Neural cell (in vitro differentiated cells): ENCODE measurements around the gene OR6P1. TPM values are rescaled to one million over a fixed set of nuclear protein-coding genes. Genes with fewer than 3 reads are reported as not detected.

ENCODE experiments used
- H2AFZ ChIP-seq: fragments of 200-600, 300-800 bp; sonication (generic), shearing (Covaris generic); 2 replicates; pipeline ENCODE4 v1.6.0; 2014; ENCODE audit warnings: low read depth, mild to moderate bottlenecking, antibody characterized with exemption, low read length, moderate library complexity
- H3F3A ChIP-seq: fragments of 200-600 bp; shearing (Covaris generic); 2 replicates; pipeline ENCODE4 v1.6.1; 2016; ENCODE audit warnings: mild to moderate bottlenecking, moderate library complexity, mixed read lengths, antibody characterized with exemption, low read length; ENCODE audit not compliant: insufficient read depth, poor library complexity, severe bottlenecking
- H3K27ac ChIP-seq: fragments of 200-600, 300-800 bp; sonication (generic), shearing (Covaris generic); 2 replicates; pipeline ENCODE4 v1.5.1; 2014; ENCODE audit warnings: mild to moderate bottlenecking, low read length, moderate library complexity
- H3K27me3 ChIP-seq: fragments of 300-800, 200-600 bp; sonication (generic), shearing (Covaris generic); 2 replicates; pipeline ENCODE4 v1.6.0; 2014; ENCODE audit warnings: mild to moderate bottlenecking, low read depth, low read length, moderate library complexity; ENCODE audit not compliant: insufficient read depth
- H3K36me3 ChIP-seq: fragments of 300-800, 200-600 bp; sonication (generic), shearing (Covaris generic); 2 replicates; pipeline ENCODE4 v1.5.1; 2014; ENCODE audit warnings: mild to moderate bottlenecking, antibody characterized with exemption, low read length, moderate library complexity; ENCODE audit not compliant: insufficient read depth
- H3K4me2 ChIP-seq: fragments of 300-800, 200-600 bp; sonication (generic), shearing (Covaris generic); 2 replicates; pipeline ENCODE4 v1.6.0; 2014; ENCODE audit warnings: mild to moderate bottlenecking, low read length
- H3K4me3 ChIP-seq: fragments of 300-800, 200-600 bp; sonication (generic), shearing (Covaris generic); 2 replicates; pipeline ENCODE4 v1.5.1; 2014; ENCODE audit warnings: mild to moderate bottlenecking, low read length, moderate library complexity
- H3K79me2 ChIP-seq: fragments of 200-600 bp; shearing (Covaris generic); replicated peaks from 2 replicates; pipeline ENCODE4 v1.6.0; 2014; ENCODE audit warnings: mild to moderate bottlenecking, low read length, moderate library complexity; ENCODE audit not compliant: insufficient read depth
- H3K9ac ChIP-seq: fragments of 300-800, 200-600 bp; sonication (generic), shearing (Covaris generic); 2 replicates; pipeline ENCODE4 v1.6.1; 2016; ENCODE audit warnings: mild to moderate bottlenecking, low read length, mixed read lengths
- H3K9me2 ChIP-seq: fragments of 200-600 bp; shearing (Covaris generic); 2 replicates; pipeline ENCODE4 v1.6.1; 2016; ENCODE audit warnings: mild to moderate bottlenecking, low read length, mixed read lengths; ENCODE audit not compliant: insufficient read depth
- H3K9me3 ChIP-seq: fragments of 200-600, 300-800 bp; sonication (generic), shearing (Covaris generic); 2 replicates; pipeline ENCODE4 v1.6.1; 2016; ENCODE audit warnings: mild to moderate bottlenecking, mixed run types, low read length, moderate library complexity, mixed read lengths
- H4K20me1 ChIP-seq: fragments of 200-600 bp; shearing (Covaris generic); 2 replicates; pipeline ENCODE4 v1.6.1; 2016; ENCODE audit warnings: mild to moderate bottlenecking, mixed run types; ENCODE audit not compliant: insufficient read depth
- EP300 ChIP-seq: fragments of 450-650 bp; conservative IDR thresholded peaks from 2 replicates; pipeline ENCODE4 v1.6.1; 2014; ENCODE audit warnings: antibody characterized with exemption, mild to moderate bottlenecking, moderate library complexity; ENCODE audit not compliant: poor library complexity, severe bottlenecking
- EZH2 ChIP-seq: fragments of 200-600, 300-800 bp; shearing (Covaris generic), sonication (generic); IDR thresholded peaks from 2 replicates; pipeline ENCODE4 v1.6.1; 2014; ENCODE audit warnings: antibody characterized with exemption, low read length, borderline replicate concordance, mild to moderate bottlenecking; ENCODE audit not compliant: insufficient read depth, poor library complexity, severe bottlenecking
- MXI1 ChIP-seq: fragments of 450-650 bp; conservative IDR thresholded peaks from 2 replicates; pipeline ENCODE4 v1.6.1; 2014; ENCODE audit warnings: antibody characterized with exemption, mild to moderate bottlenecking; ENCODE audit not compliant: poor library complexity, severe bottlenecking
- POLR2AphosphoS5 ChIP-seq: IDR thresholded peaks from 2 replicates; pipeline ENCODE4 v1.6.1; 2012
- RAD21 ChIP-seq: fragments of 450-650 bp; conservative IDR thresholded peaks from 2 replicates; pipeline ENCODE4 v1.6.1; 2014; ENCODE audit warnings: antibody characterized with exemption, mild to moderate bottlenecking, moderate library complexity
- SMC3 ChIP-seq: fragments of 450-650 bp; conservative IDR thresholded peaks from 2 replicates; pipeline ENCODE4 v1.6.1; 2014; ENCODE audit warnings: antibody characterized with exemption, mild to moderate bottlenecking, moderate library complexity; ENCODE audit not compliant: poor library complexity
- TAF1 ChIP-seq: IDR thresholded peaks from 2 replicates; pipeline ENCODE4 v1.6.1; 2012; ENCODE audit warnings: low read depth
- polyA plus RNA-seq: library from polyadenylated mRNA; depleted of rRNA; stranded (reverse); fragments of >200 nt; gene quantifications from 2 replicates; pipeline ENCODE4 v1.2.3, GENCODE V29; 2014
- TF ChIP-seq, protein P1 (sequence below): IDR thresholded peaks from 2 replicates; pipeline ENCODE4 v1.6.1; 2012; ENCODE audit warnings: borderline replicate concordance
- TF ChIP-seq, protein P2 (sequence below): fragments of 450-650 bp; IDR thresholded peaks from 2 replicates; pipeline ENCODE4 v1.5.1; 2014; ENCODE audit warnings: antibody characterized with exemption, mild to moderate bottlenecking, moderate library complexity; ENCODE audit not compliant: poor library complexity, severe bottlenecking

The OR6P1 gene
- polyA plus RNA-seq, 1 donor from 2014 or later: not detected

DNA sequence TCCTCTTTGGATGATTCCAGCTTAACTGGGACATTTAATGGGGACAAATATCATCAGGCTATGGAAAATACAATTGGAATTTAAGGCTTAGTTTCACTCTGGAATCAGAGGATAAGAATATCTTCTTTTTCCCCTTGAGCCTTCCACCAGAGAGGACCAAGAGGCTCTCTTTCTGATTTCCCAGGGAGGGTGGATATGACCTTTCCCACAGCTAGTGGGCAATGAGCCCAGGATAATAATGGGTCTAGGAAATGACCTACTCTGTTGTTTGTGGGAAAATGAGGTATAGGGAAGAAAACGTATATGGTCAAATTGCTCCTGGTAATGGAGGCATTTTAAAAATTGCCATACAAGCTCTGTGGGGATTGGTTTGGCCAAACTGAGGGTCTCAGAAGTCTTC, 18.1 kb downstream of the OR6P1 start:
- TF ChIP-seq, protein P1, sequence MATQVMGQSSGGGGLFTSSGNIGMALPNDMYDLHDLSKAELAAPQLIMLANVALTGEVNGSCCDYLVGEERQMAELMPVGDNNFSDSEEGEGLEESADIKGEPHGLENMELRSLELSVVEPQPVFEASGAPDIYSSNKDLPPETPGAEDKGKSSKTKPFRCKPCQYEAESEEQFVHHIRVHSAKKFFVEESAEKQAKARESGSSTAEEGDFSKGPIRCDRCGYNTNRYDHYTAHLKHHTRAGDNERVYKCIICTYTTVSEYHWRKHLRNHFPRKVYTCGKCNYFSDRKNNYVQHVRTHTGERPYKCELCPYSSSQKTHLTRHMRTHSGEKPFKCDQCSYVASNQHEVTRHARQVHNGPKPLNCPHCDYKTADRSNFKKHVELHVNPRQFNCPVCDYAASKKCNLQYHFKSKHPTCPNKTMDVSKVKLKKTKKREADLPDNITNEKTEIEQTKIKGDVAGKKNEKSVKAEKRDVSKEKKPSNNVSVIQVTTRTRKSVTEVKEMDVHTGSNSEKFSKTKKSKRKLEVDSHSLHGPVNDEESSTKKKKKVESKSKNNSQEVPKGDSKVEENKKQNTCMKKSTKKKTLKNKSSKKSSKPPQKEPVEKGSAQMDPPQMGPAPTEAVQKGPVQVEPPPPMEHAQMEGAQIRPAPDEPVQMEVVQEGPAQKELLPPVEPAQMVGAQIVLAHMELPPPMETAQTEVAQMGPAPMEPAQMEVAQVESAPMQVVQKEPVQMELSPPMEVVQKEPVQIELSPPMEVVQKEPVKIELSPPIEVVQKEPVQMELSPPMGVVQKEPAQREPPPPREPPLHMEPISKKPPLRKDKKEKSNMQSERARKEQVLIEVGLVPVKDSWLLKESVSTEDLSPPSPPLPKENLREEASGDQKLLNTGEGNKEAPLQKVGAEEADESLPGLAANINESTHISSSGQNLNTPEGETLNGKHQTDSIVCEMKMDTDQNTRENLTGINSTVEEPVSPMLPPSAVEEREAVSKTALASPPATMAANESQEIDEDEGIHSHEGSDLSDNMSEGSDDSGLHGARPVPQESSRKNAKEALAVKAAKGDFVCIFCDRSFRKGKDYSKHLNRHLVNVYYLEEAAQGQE: no peak
- TF ChIP-seq SMC3 (no peak), EZH2 (no peak), TAF1 (no peak), MXI1 (no peak), POLR2AphosphoS5 (no peak), EP300 (no peak), RAD21 (no peak)
- TF ChIP-seq, protein P2, sequence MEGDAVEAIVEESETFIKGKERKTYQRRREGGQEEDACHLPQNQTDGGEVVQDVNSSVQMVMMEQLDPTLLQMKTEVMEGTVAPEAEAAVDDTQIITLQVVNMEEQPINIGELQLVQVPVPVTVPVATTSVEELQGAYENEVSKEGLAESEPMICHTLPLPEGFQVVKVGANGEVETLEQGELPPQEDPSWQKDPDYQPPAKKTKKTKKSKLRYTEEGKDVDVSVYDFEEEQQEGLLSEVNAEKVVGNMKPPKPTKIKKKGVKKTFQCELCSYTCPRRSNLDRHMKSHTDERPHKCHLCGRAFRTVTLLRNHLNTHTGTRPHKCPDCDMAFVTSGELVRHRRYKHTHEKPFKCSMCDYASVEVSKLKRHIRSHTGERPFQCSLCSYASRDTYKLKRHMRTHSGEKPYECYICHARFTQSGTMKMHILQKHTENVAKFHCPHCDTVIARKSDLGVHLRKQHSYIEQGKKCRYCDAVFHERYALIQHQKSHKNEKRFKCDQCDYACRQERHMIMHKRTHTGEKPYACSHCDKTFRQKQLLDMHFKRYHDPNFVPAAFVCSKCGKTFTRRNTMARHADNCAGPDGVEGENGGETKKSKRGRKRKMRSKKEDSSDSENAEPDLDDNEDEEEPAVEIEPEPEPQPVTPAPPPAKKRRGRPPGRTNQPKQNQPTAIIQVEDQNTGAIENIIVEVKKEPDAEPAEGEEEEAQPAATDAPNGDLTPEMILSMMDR: no peak
- Histone ChIP-seq H3F3A (no peaks in the 10 kb centered on the region), H4K20me1 (no peaks in the 10 kb centered on the region), H3K4me2 (no peak overlapping the region), H3K4me3 (no peak overlapping the region), H3K27me3 (no peaks in the 10 kb centered on the region), H3K36me3 (no peaks in the 10 kb centered on the region), H3K27ac (no peak overlapping the region), H3K9me2 (no peaks in the 10 kb centered on the region), H3K9me3 (no peaks in the 10 kb centered on the region), H2AFZ (no peak overlapping the region), H3K79me2 (no peaks in the 10 kb centered on the region), H3K9ac (no peak overlapping the region)

DNA sequence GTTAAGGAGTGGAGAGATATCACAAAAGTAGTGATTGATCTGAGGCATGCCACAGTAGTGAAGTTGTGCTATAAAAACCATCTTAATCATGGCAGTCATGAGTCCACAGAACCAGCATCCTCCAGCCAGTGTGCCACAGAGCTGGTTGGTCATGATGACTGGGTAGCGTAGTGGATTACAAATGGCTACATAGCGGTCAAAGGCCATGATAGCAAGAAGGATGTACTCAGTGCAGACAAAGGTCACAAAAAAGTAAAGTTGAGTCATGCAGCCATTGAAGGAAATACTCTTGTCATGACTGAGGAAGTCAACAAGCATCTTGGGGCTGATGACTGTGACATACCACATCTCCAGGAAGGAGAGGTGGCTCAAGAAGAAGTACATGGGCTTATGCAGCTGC, 22.8 kb downstream of the OR6P1 start:
- no peaks in the 10 kb centered on the region for H3K9me2 ChIP-seq
- no peaks in the 10 kb centered on the region for H3F3A ChIP-seq
- no peak overlapping the region for H3K9ac ChIP-seq
- H2AFZ ChIP-seq: no peak overlapping the region
- H3K9me3 ChIP-seq: no peaks in the 10 kb centered on the region
- H3K4me2 ChIP-seq: no peak overlapping the region
- H3K79me2 ChIP-seq: no peaks in the 10 kb centered on the region
- TF ChIP-seq, protein P2: no peak
- no peak for TF ChIP-seq EP300
- no peaks in the 10 kb centered on the region for H4K20me1 ChIP-seq
- H3K4me3 ChIP-seq: no peak overlapping the region
- H3K27ac ChIP-seq: no peak overlapping the region
- no peaks in the 10 kb centered on the region for H3K27me3 ChIP-seq
- H3K36me3 ChIP-seq: no peaks in the 10 kb centered on the region
